MM.1S (cell line): Measurements from ENCODE around the gene PPP1R3C.

Source experiments
- EZH2 ChIP-seq: fragments of 300-600 bp; sonication (generic); optimal IDR thresholded peaks from 2 replicates; pipeline ENCODE3; 2017; ENCODE audit warnings: low read depth, mild to moderate bottlenecking, antibody characterized with exemption, low read length, mixed read lengths
- EZH2phosphoT487 ChIP-seq: fragments of 300-600 bp; sonication (generic); IDR thresholded peaks from 2 replicates; pipeline ENCODE4 v1.6.1; 2018; ENCODE audit warnings: antibody characterized with exemption, low read length
- TF ChIP-seq, protein P1 (sequence below): fragments of 300-600 bp; sonication (generic); IDR thresholded peaks from 2 replicates; pipeline ENCODE4 v1.5.1; 2016; ENCODE audit warnings: antibody characterized with exemption, low read length, mixed read lengths

DNA sequence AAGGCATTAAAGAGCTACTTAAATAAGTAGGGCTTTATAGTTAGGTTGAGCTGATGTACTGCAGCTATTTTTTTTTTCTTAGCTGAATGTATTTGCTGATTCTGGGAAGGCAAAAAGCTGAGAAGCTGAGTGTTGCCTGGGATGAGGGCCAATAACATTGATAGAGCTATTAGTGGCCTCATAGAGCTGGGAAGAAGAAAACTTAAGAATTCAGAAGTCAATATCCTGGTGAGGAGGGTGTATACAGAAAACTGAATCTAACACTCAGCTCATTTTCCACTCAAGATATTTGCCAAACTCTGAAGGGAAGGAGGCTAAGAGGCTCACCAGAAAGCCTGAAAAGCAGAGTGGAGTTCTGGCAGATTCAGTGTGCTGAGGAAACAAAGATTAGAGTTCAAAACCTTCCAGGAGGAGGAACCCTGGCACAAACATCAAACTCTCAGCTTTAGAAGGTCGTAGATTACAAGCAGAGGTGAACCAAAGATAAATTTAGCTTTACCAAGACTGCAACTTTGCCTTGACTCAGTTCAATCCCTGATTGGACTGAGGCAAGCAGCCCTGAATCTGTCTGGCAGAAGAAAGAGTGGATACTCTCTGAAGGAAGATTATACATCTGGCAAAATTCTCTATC lies 11.3 kb downstream of the PPP1R3C start:
- TF ChIP-seq, protein P1, sequence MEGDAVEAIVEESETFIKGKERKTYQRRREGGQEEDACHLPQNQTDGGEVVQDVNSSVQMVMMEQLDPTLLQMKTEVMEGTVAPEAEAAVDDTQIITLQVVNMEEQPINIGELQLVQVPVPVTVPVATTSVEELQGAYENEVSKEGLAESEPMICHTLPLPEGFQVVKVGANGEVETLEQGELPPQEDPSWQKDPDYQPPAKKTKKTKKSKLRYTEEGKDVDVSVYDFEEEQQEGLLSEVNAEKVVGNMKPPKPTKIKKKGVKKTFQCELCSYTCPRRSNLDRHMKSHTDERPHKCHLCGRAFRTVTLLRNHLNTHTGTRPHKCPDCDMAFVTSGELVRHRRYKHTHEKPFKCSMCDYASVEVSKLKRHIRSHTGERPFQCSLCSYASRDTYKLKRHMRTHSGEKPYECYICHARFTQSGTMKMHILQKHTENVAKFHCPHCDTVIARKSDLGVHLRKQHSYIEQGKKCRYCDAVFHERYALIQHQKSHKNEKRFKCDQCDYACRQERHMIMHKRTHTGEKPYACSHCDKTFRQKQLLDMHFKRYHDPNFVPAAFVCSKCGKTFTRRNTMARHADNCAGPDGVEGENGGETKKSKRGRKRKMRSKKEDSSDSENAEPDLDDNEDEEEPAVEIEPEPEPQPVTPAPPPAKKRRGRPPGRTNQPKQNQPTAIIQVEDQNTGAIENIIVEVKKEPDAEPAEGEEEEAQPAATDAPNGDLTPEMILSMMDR = no peak
- TF ChIP-seq EZH2 = no peak
- no peak for TF ChIP-seq EZH2phosphoT487
